H1 (cell line): ENCODE results near the gene RSPO3.

Source experiments
- CBX8 ChIP-seq: fragments of 300-800, 300-1000 bp; sonication (generic); IDR thresholded peaks from 2 replicates; pipeline ENCODE4 v1.7.1; 2016; ENCODE audit warnings: low read depth, low read length, borderline replicate concordance
- CEBPB ChIP-seq: IDR thresholded peaks from 2 replicates; pipeline ENCODE4 v1.6.1; 2012; ENCODE audit warnings: low read depth, low read length
- CHD1 ChIP-seq: IDR thresholded peaks from 2 replicates; pipeline ENCODE4 v1.6.1; 2012; ENCODE audit warnings: low read depth, low read length, improper control_type of control experiment
- CREB1 ChIP-seq: IDR thresholded peaks from 2 replicates; pipeline ENCODE4 v1.6.1; 2012; ENCODE audit warnings: inconsistent platforms
- EP300 ChIP-seq, 2 experiments: IDR thresholded peaks; 1 replicate in 1 of 2; 2 replicates in 1 of 2; pipeline ENCODE4 v1.6.1; 2011 to 2012; ENCODE audit warnings: low read depth in 2 of 2, low read length in 2 of 2, mild to moderate bottlenecking in 2 of 2, borderline replicate concordance in 1 of 2, inconsistent platforms in 1 of 2, moderate library complexity in 1 of 2
- POLR2A ChIP-seq, 2 experiments: IDR thresholded peaks; 1 replicate in 1 of 2; 2 replicates in 1 of 2; pipeline ENCODE4 v1.6.1; 2011; ENCODE audit warnings: low read depth in 2 of 2, low read length in 2 of 2, mild to moderate bottlenecking in 2 of 2; ENCODE audit errors: control extremely low read depth in 1 of 2
- POLR2AphosphoS5 ChIP-seq: IDR thresholded peaks from 2 replicates; pipeline ENCODE4 v1.6.1; 2011; ENCODE audit warnings: low read depth, low read length
- RFX5 ChIP-seq: IDR thresholded peaks from 2 replicates; pipeline ENCODE4 v1.6.1; 2011; ENCODE audit warnings: low read depth, low read length, improper control_type of control experiment, borderline replicate concordance
- SRF ChIP-seq: IDR thresholded peaks from 2 replicates; pipeline ENCODE4 v1.6.1; 2011; ENCODE audit warnings: mild to moderate bottlenecking, low read depth, low read length, moderate library complexity
- ZNF274 ChIP-seq: IDR thresholded peaks from 2 replicates; pipeline ENCODE4 v1.7.0; 2012; ENCODE audit warnings: low read length, borderline replicate concordance; ENCODE audit errors: extremely low read depth
- TF ChIP-seq, protein P1 (sequence below), 3 experiments: IDR thresholded peaks; 1 replicate in 2 of 3; 2 replicates in 1 of 3; pipeline versions ENCODE4 v1.5.1 to v1.6.1; 2011; ENCODE audit warnings: low read length in 3 of 3, mild to moderate bottlenecking in 3 of 3, inconsistent platforms in 2 of 3, low read depth in 1 of 3, moderate library complexity in 1 of 3; ENCODE audit not compliant: insufficient read depth in 1 of 3; ENCODE audit errors: control extremely low read depth in 1 of 3

DNA sequence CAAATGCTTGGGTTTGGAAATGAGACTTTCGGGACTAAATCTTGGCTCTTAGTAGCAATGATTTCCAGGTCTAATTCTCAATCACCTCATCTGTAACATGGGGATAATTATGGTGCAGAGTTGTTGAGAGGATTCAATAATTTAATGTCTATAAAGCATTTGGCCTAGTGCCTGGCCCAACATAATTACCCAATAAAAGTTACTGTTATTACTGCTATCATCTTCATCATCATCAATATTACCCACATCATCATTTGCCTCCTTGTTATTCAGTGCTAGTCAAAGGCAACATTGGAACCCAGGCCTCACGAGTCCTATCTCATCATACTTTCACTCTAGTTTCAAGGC lies 34.5 kb upstream of the RSPO3 start:
- TF ChIP-seq ZNF274: no peak
- TF ChIP-seq EP300 (IDR thresholded peaks at IDR 0.05; ENCODE audit: borderline replicate concordance in 1 of 2, low read depth in 2 of 2, low read length in 2 of 2): no peak
- TF ChIP-seq, protein P1, sequence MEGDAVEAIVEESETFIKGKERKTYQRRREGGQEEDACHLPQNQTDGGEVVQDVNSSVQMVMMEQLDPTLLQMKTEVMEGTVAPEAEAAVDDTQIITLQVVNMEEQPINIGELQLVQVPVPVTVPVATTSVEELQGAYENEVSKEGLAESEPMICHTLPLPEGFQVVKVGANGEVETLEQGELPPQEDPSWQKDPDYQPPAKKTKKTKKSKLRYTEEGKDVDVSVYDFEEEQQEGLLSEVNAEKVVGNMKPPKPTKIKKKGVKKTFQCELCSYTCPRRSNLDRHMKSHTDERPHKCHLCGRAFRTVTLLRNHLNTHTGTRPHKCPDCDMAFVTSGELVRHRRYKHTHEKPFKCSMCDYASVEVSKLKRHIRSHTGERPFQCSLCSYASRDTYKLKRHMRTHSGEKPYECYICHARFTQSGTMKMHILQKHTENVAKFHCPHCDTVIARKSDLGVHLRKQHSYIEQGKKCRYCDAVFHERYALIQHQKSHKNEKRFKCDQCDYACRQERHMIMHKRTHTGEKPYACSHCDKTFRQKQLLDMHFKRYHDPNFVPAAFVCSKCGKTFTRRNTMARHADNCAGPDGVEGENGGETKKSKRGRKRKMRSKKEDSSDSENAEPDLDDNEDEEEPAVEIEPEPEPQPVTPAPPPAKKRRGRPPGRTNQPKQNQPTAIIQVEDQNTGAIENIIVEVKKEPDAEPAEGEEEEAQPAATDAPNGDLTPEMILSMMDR (IDR thresholded peaks at IDR 0.05; ENCODE audit: control extremely low read depth in 1 of 3, insufficient read depth in 1 of 3, low read depth in 1 of 3, low read length in 3 of 3): no peak
- no peak for TF ChIP-seq CBX8
- TF ChIP-seq CHD1: no peak
- no peak for TF ChIP-seq POLR2A (IDR thresholded peaks at IDR 0.05; ENCODE audit: control extremely low read depth in 1 of 2, low read depth in 2 of 2, low read length in 2 of 2)
- TF ChIP-seq SRF: no peak
- no peak for TF ChIP-seq POLR2AphosphoS5
- TF ChIP-seq CREB1: no peak
- no peak for TF ChIP-seq RFX5
- no peak for TF ChIP-seq CEBPB
